COLO668 (cell line): ENCODE results near the gene SERPINB5.

ENCODE experiments used
- DNase-seq: peaks from one replicate; lab custom pipeline; 2025; ENCODE audit not compliant: unreplicated experiment; lab: John Stamatoyannopoulos, UW

The SERPINB5 gene

DNA sequence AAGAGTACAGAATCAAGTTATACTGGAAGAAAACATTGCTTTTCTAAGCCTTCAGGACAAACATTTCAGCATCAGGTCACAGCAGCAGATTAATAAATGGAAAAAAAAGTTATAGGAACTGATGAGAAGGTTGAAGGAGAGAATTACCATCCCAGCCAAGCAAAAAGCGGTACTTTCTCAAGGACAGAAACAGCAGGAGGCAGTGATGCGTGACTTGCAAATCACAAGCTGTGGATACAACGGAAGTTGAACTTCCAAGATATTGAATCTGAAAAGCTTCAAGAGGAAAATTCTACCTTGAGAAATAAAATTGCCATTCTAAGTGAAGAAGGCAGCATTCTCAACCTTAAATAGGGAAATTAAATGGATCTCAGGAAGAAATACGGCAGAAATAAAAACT lies 46.9 kb downstream of the SERPINB5 start:
- DNase-seq, result no peak

DNA sequence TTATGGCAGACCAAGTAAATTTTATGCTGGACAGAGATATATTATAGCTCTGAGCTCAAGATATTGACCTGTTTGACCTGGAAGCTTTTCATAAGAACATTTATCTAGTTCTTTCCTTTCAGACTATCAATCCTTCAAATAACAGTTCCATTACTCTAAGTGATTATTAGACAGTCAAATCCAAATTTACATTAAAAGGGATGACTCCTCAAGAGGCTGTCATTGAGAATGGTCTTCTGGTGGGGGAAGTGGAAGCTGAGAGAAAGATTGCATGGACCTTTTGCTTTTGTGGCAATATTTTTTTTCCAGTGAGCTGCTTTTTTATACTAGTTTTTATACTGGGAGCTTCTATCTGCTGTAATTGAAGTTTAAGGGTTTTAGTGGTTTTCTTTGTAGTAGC lies 50.5 kb downstream of the SERPINB5 start:
- no peak for DNase-seq

- DNase-seq, result no peak
Observed at GRCh38 chr18:63528863-63529492, 52.2 kb downstream of the SERPINB5 start.

DNA sequence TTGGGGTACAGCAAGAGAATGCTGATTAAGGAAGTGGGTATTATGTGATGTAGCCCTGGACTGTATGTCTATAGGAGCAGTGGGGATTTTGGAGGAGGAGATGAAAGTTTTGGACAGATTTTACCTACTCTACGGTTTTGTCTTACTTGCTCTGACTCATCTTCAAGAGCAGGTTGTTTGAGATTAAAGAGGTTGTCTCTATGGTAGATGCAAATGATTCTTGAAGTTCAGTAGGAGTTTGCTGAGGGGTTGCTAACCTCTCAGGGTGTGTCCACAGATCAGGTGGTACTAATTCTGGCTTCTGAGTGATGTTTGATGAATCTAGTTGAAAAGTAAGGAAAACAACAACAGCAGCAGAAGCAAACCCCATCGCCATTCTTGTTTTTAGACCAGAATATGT lies 55.7 kb downstream of the SERPINB5 start:
- DNase-seq, result no peak

DNA sequence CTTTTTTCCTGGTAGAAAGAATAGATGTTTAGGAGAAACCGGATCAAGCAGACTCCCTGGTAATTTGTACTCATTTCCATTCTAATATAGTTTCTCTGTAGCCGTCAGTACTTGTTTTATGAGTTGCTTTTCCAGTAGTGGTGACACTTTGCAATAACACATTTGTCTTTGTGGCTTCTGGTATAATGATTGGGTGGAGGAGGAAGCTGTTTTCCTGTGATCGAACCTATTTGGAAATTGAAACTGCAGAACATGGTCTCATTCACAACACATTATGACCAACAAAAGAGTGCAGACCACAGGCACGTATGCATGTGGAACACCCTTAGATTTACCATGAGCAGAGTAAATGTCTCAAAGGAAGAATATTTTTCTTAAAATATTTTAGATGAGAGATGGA lies 57.9 kb downstream of the SERPINB5 start:
- DNase-seq, result no peak

DNA sequence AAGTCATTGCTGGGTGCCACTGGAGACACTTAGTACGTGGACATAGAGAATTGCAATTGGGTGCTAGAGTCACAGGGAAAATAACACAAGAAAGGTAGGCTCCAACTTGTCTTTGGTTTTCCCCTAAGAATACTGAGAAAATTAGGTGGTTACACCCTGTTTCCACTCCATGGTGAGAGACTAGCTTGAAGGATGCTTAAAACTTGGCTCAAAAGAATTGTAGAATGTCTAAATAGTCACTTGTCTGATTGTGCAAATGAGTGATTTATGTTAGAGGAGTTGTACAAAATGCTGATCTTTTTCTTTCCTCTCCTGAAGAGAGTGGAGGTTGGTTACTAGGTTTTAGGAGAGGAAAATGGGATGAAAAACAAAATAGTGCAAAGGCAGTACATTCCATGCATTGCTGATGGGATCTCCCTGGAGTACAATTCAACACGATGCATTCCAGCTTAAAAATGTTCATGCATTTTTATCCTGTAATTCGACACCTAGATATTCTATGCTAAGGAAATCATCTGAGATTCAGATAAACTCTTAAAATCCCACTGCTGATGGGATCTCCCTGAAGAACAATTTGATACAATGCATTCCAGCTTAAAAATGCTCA lies 63.2 kb downstream of the SERPINB5 start:
- DNase-seq, result no peak

- no peak for DNase-seq
Observed at GRCh38 chr18:63542069-63542468, 65.3 kb downstream of the SERPINB5 start, which contains the start of gene SERPINB12. TSS of gene SERPINB12 (plus strand) at chr18:63542369. CDS start at chr18:63556160, 13,791 bp downstream.

DNA sequence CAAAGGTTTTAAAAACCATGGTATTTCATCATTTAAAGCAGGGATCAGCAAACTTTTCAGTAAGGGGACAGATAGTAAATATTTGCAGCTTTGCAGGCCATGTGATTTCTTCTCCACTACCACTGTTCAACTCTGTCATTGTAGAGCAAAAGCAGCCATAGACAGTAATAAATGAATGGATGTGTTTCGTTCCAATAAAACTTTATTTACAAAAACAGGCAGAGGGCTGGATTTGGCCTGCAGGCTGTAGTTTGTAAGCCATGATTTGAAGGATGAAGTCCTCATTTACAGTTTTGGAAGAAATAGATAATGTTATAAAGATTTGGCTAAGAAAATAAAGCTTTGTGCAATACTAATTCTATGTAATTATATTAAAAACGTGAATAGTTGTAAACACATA lies 67.3 kb downstream of the SERPINB5 start:
- no peak for DNase-seq

DNA sequence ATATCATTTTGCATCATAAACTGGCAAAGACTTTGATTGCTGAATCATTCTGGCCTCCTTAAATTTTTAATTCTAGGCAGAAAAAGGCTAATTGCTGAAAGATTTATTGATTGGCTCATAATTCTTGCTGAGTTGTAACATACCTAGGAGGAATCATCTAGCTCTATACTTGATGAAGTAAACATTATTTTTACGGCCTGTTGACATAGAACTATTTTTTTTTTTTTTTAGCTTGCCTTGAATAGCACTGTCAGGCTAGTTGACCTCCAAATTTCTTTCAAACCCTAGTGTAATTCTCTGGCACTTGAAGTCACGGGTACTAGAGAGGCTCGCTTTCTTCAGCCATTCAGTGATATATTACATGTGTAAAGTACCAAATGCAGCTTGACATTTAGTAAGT lies 68.2 kb downstream of the SERPINB5 start:
- no peak for DNase-seq

- no peak for DNase-seq
Observed at GRCh38 chr18:63550068-63550467, 73.3 kb downstream of the SERPINB5 start.

GRCh38 chr18:63551769-63552168 lies 75.0 kb downstream of the SERPINB5 start:
- DNase-seq, result no peak

DNA sequence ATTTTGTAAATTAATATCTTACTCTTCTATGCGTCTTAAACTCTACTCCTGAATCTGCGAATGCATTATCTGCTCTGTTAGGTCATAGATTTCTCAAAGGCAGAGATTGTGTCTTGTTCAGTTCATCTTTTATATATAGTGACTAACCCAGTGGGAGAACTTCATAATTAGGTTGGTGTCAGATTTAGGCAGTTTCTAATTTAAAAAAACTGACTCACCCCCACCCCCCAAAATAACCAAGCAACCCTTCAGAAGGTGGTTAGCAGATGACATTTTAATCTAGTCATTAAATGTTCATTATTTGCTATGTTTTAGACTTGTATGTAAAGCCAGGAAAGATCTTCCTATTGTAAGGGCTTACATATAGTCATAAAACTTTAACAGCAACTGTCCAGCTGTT lies 75.8 kb downstream of the SERPINB5 start:
- no peak for DNase-seq

- DNase-seq, result no peak
Observed at GRCh38 chr18:63553081-63553480, 76.3 kb downstream of the SERPINB5 start.
